Muscle of leg (tissue), 11 donors: Measurements from ENCODE around the gene ADAMTS14. TPM values are rescaled to one million over a fixed set of nuclear protein-coding genes. Genes with fewer than 3 reads are reported as not detected.
"Not testable (repeated sequence)": the region's sequence is repeated elsewhere in the genome, so short reads cannot be mapped to it uniquely, and the experiment has no call there.

Source experiments
- DNase-seq: peaks from one replicate; pipeline ENCODE4 v3.0.0; 2013
- H3K27ac ChIP-seq: one replicate; pipeline ENCODE4 v1.5.1; 2013; ENCODE audit warnings: mild to moderate bottlenecking, low read length, control low read depth
- H3K27me3 ChIP-seq: one replicate; pipeline ENCODE4 v1.6.1; 2013; ENCODE audit warnings: low read length; ENCODE audit not compliant: control insufficient read depth, insufficient read depth
- H3K36me3 ChIP-seq: one replicate; pipeline ENCODE4 v1.6.1; 2013; ENCODE audit warnings: low read length; ENCODE audit not compliant: control insufficient read depth, insufficient read depth
- H3K4me1 ChIP-seq: one replicate; pipeline ENCODE4 v1.6.1; 2013; ENCODE audit warnings: low read length; ENCODE audit not compliant: control insufficient read depth, insufficient read depth
- H3K4me3 ChIP-seq: one replicate; pipeline ENCODE4 v1.5.1; 2013; ENCODE audit warnings: low read length, control low read depth
- H3K9me3 ChIP-seq: replicated peaks from 2 replicates; pipeline ENCODE4 v1.6.1; 2013; ENCODE audit warnings: low read depth, low read length; ENCODE audit not compliant: control insufficient read depth
- WGBS: methylation state at CpG from one replicate; pipeline ENCODE4 v1.1.5; 2013; ENCODE audit warnings: missing lambda C conversion rate; ENCODE audit not compliant: insufficient coverage; 5-methylcytosine and 5-hydroxymethylcytosine counted together
- polyA plus RNA-seq, 8 donors: library from polyadenylated mRNA; unstranded; fragments of 120-200 nt; gene quantifications; one replicate each; pipeline versions ENCODE4 v1.2.1 to v1.2.3, GENCODE V29; 2013; ENCODE audit warnings: inconsistent platforms in 1 of 8, low replicate concordance in 1 of 8; ENCODE audit not compliant: insufficient read length in 8 of 8, insufficient read depth in 1 of 8
- total RNA-seq: library from RNA; stranded (reverse); fragments of 120-200 nt; gene quantifications from one replicate; pipeline ENCODE4 v1.2.4, GENCODE V29; 2013

The ADAMTS14 gene
- total and polyA plus RNA-seq, 9 donors, result 12.5 to 30.0 (median 20.0) TPM

- Histone ChIP-seq H3K4me3 (no peak overlapping the region), H3K27ac (no peak overlapping the region), H3K9me3 (peaks cover 16% of the 10 kb centered on the region), H3K4me1 (peaks cover 31% of the 10 kb centered on the region), H3K36me3 (no peaks in the 10 kb centered on the region), H3K27me3 (no peaks in the 10 kb centered on the region)
- 96% methylated on average over 10 of the region's 12 CpGs for WGBS
- DNase-seq, result no peak
These were observed 17.0 kb upstream of the ADAMTS14 start for GRCh38 chr10:70655316-70655715.

GRCh38 chr10:70656489-70656888, 15.8 kb upstream of the ADAMTS14 start:
- H3K4me3 ChIP-seq, result no peak overlapping the region
- H3K9me3 ChIP-seq, result peaks cover 10% of the 10 kb centered on the region
- no peaks in the 10 kb centered on the region for H3K36me3 ChIP-seq
- 42% methylated on average over 2 of the region's 3 CpGs for WGBS
- H3K27me3 ChIP-seq, result no peaks in the 10 kb centered on the region
- H3K4me1 ChIP-seq, result peaks cover 34% of the 10 kb centered on the region
- DNase-seq, result no peak
- no peak overlapping the region for H3K27ac ChIP-seq

GRCh38 chr10:70657041-70657440, 15.3 kb upstream of the ADAMTS14 start:
- Histone ChIP-seq H3K4me1 (peaks cover 39% of the 10 kb centered on the region), H3K36me3 (no peaks in the 10 kb centered on the region), H3K27me3 (no peaks in the 10 kb centered on the region), H3K4me3 (no peak overlapping the region), H3K27ac (no peak overlapping the region), H3K9me3 (peaks cover 6% of the 10 kb centered on the region)
- WGBS, result no CpG with 5 or more reads among the region's 6 CpGs
- no peak for DNase-seq

- no peak overlapping the region for H3K27ac ChIP-seq
These were observed 13.6 kb upstream of the ADAMTS14 start for GRCh38 chr10:70658582-70659136.

GRCh38 chr10:70659306-70659705, 13.0 kb upstream of the ADAMTS14 start:
- WGBS, result no CpG with 5 or more reads among the region's 1 CpG
- Histone ChIP-seq H3K36me3 (no peaks in the 10 kb centered on the region), H3K4me1 (peaks cover 37% of the 10 kb centered on the region), H3K4me3 (no peak overlapping the region), H3K27me3 (no peaks in the 10 kb centered on the region), H3K9me3 (peaks cover 6% of the 10 kb centered on the region), H3K27ac (no peak overlapping the region)
- no peak for DNase-seq

More at GRCh38 chr10:70658582-70659136, 13.6 kb upstream of the ADAMTS14 start:
- H3K27me3 ChIP-seq, result no peaks in the 10 kb centered on the region
- peaks cover 6% of the 10 kb centered on the region for H3K9me3 ChIP-seq
- no peak for DNase-seq
- H3K4me1 ChIP-seq, result peaks cover 36% of the 10 kb centered on the region
- no peaks in the 10 kb centered on the region for H3K36me3 ChIP-seq
- no CpG with 5 or more reads among the region's 1 CpG for WGBS
- no peak overlapping the region for H3K4me3 ChIP-seq

- Histone ChIP-seq H3K36me3 (no peaks in the 10 kb centered on the region), H3K4me1 (peaks cover 52% of the 10 kb centered on the region), H3K27ac (no peak overlapping the region), H3K27me3 (no peaks in the 10 kb centered on the region), H3K9me3 (peaks cover 6% of the 10 kb centered on the region), H3K4me3 (no peak overlapping the region)
- 57% methylated on average over 2 of the region's 4 CpGs for WGBS
- DNase-seq, result no peak
These were observed 11.6 kb upstream of the ADAMTS14 start for GRCh38 chr10:70660722-70661121.

GRCh38 chr10:70661623-70662361, 10.5 kb upstream of the ADAMTS14 start:
- H3K9me3 ChIP-seq, result peaks cover 6% of the 10 kb centered on the region
- H3K27me3 ChIP-seq, result no peaks in the 10 kb centered on the region
- H3K27ac ChIP-seq, result peak overlapping the region; percentile 88
- DNase-seq, result no peak
- 42% methylated on average over 8 of the region's 11 CpGs for WGBS
- H3K4me1 ChIP-seq, result peaks cover 50% of the 10 kb centered on the region
- no peaks in the 10 kb centered on the region for H3K36me3 ChIP-seq
- no peak overlapping the region for H3K4me3 ChIP-seq

GRCh38 chr10:70662362-70663220, 9.7 kb upstream of the ADAMTS14 start:
- Histone ChIP-seq H3K27me3 (no peaks in the 10 kb centered on the region), H3K4me3 (no peak overlapping the region), H3K36me3 (no peaks in the 10 kb centered on the region), H3K4me1 (peaks cover 50% of the 10 kb centered on the region), H3K9me3 (peaks cover 6% of the 10 kb centered on the region), H3K27ac (peak overlapping the region; percentile 88)
- peak; percentile 89 for DNase-seq
- 67% methylated on average over 4 of the region's 12 CpGs for WGBS

- H3K4me3 ChIP-seq, H3K36me3 ChIP-seq, H3K27me3 ChIP-seq, H3K9me3 ChIP-seq: not testable (repeated sequence)
- DNase-seq, result peak; percentile 86
- Histone ChIP-seq H3K27ac (peak overlapping the region; percentile 88), H3K4me1 (peaks cover 50% of the 10 kb centered on the region)
- WGBS, result 40% methylated on average over 1 of the region's 10 CpGs
These were observed 8.6 kb upstream of the ADAMTS14 start for GRCh38 chr10:70663458-70664409.
